HepG2 (cell line): Measurements from ENCODE around the gene SIGLEC9. TPM values are rescaled to one million over a fixed set of nuclear protein-coding genes. Genes with fewer than 3 reads are reported as not detected.

Experiments used
- ATAC-seq: fragments of 200-7000 bp; cut with Tn5 transposase; 3 replicates; pipeline ENCODE4 v1.9.1; 2020; ENCODE audit warnings: mild to moderate bottlenecking, moderate library complexity
- BruUV-seq: library from RNA; stranded (reverse); fragments of 400-500 nt; replicated peaks from 2 replicates; lab custom pipeline; 2021; lab: Mats Ljungman, UMichigan
- CTCF ChIA-PET: fragments of 300-600 bp; formaldehyde crosslinking; extraction: SDS; loops from one replicate; lab custom pipeline; 2021; ENCODE audit warnings: low total read pairs, inconsistent platforms, low intra/inter-chr PET ratio; lab: Yijun Ruan, JAX
- POLR2A ChIA-PET: fragments of 350-600 bp; sonication (Branson Sonifier 250); formaldehyde crosslinking; loops from one replicate; lab custom pipeline; 2020; ENCODE audit warnings: antibody characterized with exemption, inconsistent platforms; lab: Yijun Ruan, JAX
- DNase-seq: peaks from one replicate; pipeline ENCODE4 v3.0.0-alpha.2; 2015; ENCODE audit warnings: low spot score
- FAIRE-seq: peaks from 3 replicates; lab custom pipeline; 2011; peaks lifted over from hg19 to GRCh38; lab: Jason Lieb, UNC
- H2AFZ ChIP-seq: one replicate; pipeline ENCODE4 v1.6.1; 2011; ENCODE audit warnings: low read length, inconsistent platforms
- H3K27ac ChIP-seq: fragments of 300-600 bp; 3 replicates; pipeline ENCODE4 v1.8.0; 2011; ENCODE audit warnings: mixed run types, mild to moderate bottlenecking, mixed read lengths, low read length, inconsistent platforms; ENCODE audit not compliant: insufficient read depth; ENCODE audit errors: extremely low read length
- H3K27me3 ChIP-seq, 2 experiments: fragments of 200-600 bp in 1 of 2; 2 replicates in 1 of 2; 3 replicates in 1 of 2; pipeline versions ENCODE4 v1.6.0 to v1.8.0; 2011; ENCODE audit warnings: low read length in 2 of 2, mild to moderate bottlenecking in 2 of 2, moderate library complexity in 2 of 2, inconsistent platforms in 1 of 2; ENCODE audit not compliant: insufficient read depth in 2 of 2, control insufficient read depth in 1 of 2
- H3K36me3 ChIP-seq, 2 experiments: fragments of 200-600 bp in 1 of 2; replicated peaks in 1 of 2; 2 replicates in 1 of 2; 3 replicates in 1 of 2; pipeline versions ENCODE4 v1.5.1 to v1.8.0; 2011; ENCODE audit warnings: low read length in 2 of 2, inconsistent platforms in 1 of 2; ENCODE audit not compliant: insufficient read depth in 2 of 2, control insufficient read depth in 1 of 2
- H3K4me1 ChIP-seq: 2 replicates; pipeline ENCODE4 v1.5.1; 2012; ENCODE audit warnings: low read length, inconsistent platforms; ENCODE audit not compliant: insufficient read depth
- H3K4me2 ChIP-seq: 2 replicates; pipeline ENCODE4 v1.6.0; 2011; ENCODE audit warnings: low read depth, low read length, inconsistent platforms
- H3K4me3 ChIP-seq, 3 experiments: fragments of 200-600 bp in 1 of 3; sonication (generic), shearing (Covaris generic) in 1 of 3; replicated peaks in 1 of 3; 2 replicates each; pipeline ENCODE4 v1.5.1; 2011 to 2016; ENCODE audit warnings: low read length in 3 of 3, inconsistent platforms in 2 of 3, low read depth in 2 of 3, mild to moderate bottlenecking in 2 of 3, control low read depth in 1 of 3, mixed read lengths in 1 of 3; ENCODE audit not compliant: insufficient read depth in 1 of 3
- H3K79me2 ChIP-seq: one replicate; pipeline ENCODE4 v1.6.1; 2011; ENCODE audit warnings: low read length, inconsistent platforms; ENCODE audit not compliant: insufficient read depth
- H3K9ac ChIP-seq: 2 replicates; pipeline ENCODE4 v1.6.0; 2011; ENCODE audit warnings: mild to moderate bottlenecking, low read depth, low read length, inconsistent platforms; ENCODE audit not compliant: insufficient read depth
- H3K9me3 ChIP-seq: 2 replicates; pipeline ENCODE4 v1.5.1; 2012; ENCODE audit warnings: mild to moderate bottlenecking, low read length
- H4K20me1 ChIP-seq: 2 replicates; pipeline ENCODE4 v1.6.0; 2011; ENCODE audit warnings: inconsistent platforms, mild to moderate bottlenecking, low read length, moderate library complexity; ENCODE audit not compliant: insufficient read depth
- GMEB1 ChIP-seq: sonication (generic); formaldehyde crosslinking; IDR thresholded peaks from 2 replicates; pipeline ENCODE4 v1.5.1; 2020; ENCODE audit warnings: missing genetic modification reagents, mild to moderate bottlenecking, borderline replicate concordance
- HIVEP1 ChIP-seq: sonication (generic); formaldehyde crosslinking; IDR thresholded peaks from 2 replicates; pipeline ENCODE4 v1.4.0; 2020; ENCODE audit warnings: mild to moderate bottlenecking, missing genetic modification reagents
- MAFG ChIP-seq: sonication (generic); formaldehyde crosslinking; IDR thresholded peaks from 2 replicates; pipeline ENCODE4 v1.5.1; 2020; ENCODE audit warnings: mild to moderate bottlenecking, missing genetic modification reagents
- NFKB2 ChIP-seq: sonication (generic); formaldehyde crosslinking; IDR thresholded peaks from 2 replicates; pipeline ENCODE4 v1.4.0; 2020; ENCODE audit warnings: missing genetic modification reagents, borderline replicate concordance
- PITX1 ChIP-seq: sonication (generic); formaldehyde crosslinking; IDR thresholded peaks from 2 replicates; pipeline ENCODE4 v1.5.1; 2020; ENCODE audit warnings: mild to moderate bottlenecking, missing genetic modification reagents
- TEAD3 ChIP-seq: optimal IDR thresholded peaks from 2 replicates; pipeline ENCODE3; 2016; ENCODE audit warnings: borderline replicate concordance
- TFE3 ChIP-seq: IDR thresholded peaks from 2 replicates; pipeline ENCODE4 v1.6.1; 2016
- ZNF646 ChIP-seq: sonication (generic); formaldehyde crosslinking; IDR thresholded peaks from 2 replicates; pipeline ENCODE4 v1.9.0; 2021; ENCODE audit warnings: mild to moderate bottlenecking, missing genetic modification reagents
- ZNF770 ChIP-seq: sonication (generic); formaldehyde crosslinking; IDR thresholded peaks from 2 replicates; pipeline ENCODE4 v1.5.0; 2020; ENCODE audit warnings: mild to moderate bottlenecking, missing genetic modification reagents
- WGBS: methylation state at CpG from one replicate; pipeline ENCODE4 v1.1.6; 2017; ENCODE audit warnings: low lambda C conversion rate; 5-methylcytosine and 5-hydroxymethylcytosine counted together
- in situ Hi-C: cut with HindIII; loops from 2 replicates; pipeline ENCODE4 v1.10.0; 2017; ENCODE audit warnings: low pct_unique_long_range_greater_than_20kb; ENCODE audit not compliant: extremely low pct_ligation_motif_present
- intact Hi-C: fragments of 100-400 bp; cut with micrococcal nuclease; formaldehyde crosslinking; loops from one replicate; pipeline ENCODE4 v1.10.0; 2022; ENCODE audit not compliant: unreplicated experiment
- polyA plus RNA-seq, 8 experiments: library from polyadenylated mRNA; depleted of rRNA in 3 of 8; stranded (reverse) in 7 of 8; unstranded in 1 of 8; fragments of >200 nt; fragmentation: Illumina TruSeq in 4 of 8; extraction: Trizol in 4 of 8; gene quantifications; 2 replicates each; pipeline versions ENCODE4 v1.2.1 to v1.2.3, GENCODE V29; 2011 to 2016; ENCODE audit warnings: low read depth in 4 of 8, missing spikeins in 1 of 8, mixed read lengths in 1 of 8; ENCODE audit not compliant: insufficient read depth in 1 of 8
- total RNA-seq, 5 experiments: library from RNA; depleted of rRNA; stranded (reverse); fragments of >200 nt; fragmentation: Illumina TruSeq; extraction: Trizol; gene quantifications; 2 replicates each; pipeline ENCODE4 v1.2.3, GENCODE V29; 2016; ENCODE audit warnings: low read depth in 1 of 5
- TF ChIP-seq, protein P1 (sequence below): sonication (generic); formaldehyde crosslinking; IDR thresholded peaks from 2 replicates; pipeline ENCODE4 v1.8.1; 2022; ENCODE audit warnings: mild to moderate bottlenecking, missing genetic modification reagents

SIGLEC9 gene
- total and polyA plus RNA-seq, 2 of the 13 experiments (the other 11 are each of a cell fraction or from before 2014, with no cell fraction given), result not detected

- H3K4me2 ChIP-seq, result no peak overlapping the region
- no peaks in the 10 kb centered on the region for H3K36me3 ChIP-seq
- ATAC-seq (no peak), DNase-seq (no peak), FAIRE-seq (no peak)
- intact Hi-C loops, result no loop called here
- 19% methylated on average over 9 of the region's 18 CpGs for WGBS
- ChIA-PET POLR2A (no interaction called here), CTCF (no interaction called here)
- peaks cover 3 to 30% of the 10 kb centered on the region in 2 experiments; a peak in 4 of 5 replicates for H3K27me3 ChIP-seq
- no peaks in the 10 kb centered on the region for H3K4me1 ChIP-seq
- in situ Hi-C loops, result loop anchor here (25.0 kb wide), 1 partner anchor 149 kb away; no protein-coding TSS in a partner anchor
- no peaks in the 10 kb centered on the region for H3K79me2 ChIP-seq
- no peaks in the 10 kb centered on the region for H3K9me3 ChIP-seq
- H3K27ac ChIP-seq, result no peak overlapping the region
- H4K20me1 ChIP-seq, result no peaks in the 10 kb centered on the region
- no TSS peak for BruUV-seq
- no peak overlapping the region for H3K9ac ChIP-seq
- no peak overlapping the region for H3K4me3 ChIP-seq
- no peak overlapping the region for H2AFZ ChIP-seq
- TF ChIP-seq NFKB2 (no peak), HIVEP1 (CRISPR knock-in tag) (no peak), TEAD3 (CRISPR knock-in tag) (no peak), ZNF646 (CRISPR knock-in tag) (no peak), GMEB1 (CRISPR knock-in tag) (no peak), ZNF770 (no peak), MAFG (CRISPR knock-in tag) (no peak), TFE3 (no peak), PITX1 (CRISPR knock-in tag) (no peak)
- TF ChIP-seq, protein P1, sequence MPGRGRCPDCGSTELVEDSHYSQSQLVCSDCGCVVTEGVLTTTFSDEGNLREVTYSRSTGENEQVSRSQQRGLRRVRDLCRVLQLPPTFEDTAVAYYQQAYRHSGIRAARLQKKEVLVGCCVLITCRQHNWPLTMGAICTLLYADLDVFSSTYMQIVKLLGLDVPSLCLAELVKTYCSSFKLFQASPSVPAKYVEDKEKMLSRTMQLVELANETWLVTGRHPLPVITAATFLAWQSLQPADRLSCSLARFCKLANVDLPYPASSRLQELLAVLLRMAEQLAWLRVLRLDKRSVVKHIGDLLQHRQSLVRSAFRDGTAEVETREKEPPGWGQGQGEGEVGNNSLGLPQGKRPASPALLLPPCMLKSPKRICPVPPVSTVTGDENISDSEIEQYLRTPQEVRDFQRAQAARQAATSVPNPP (CRISPR knock-in tag), result no peak
Observed at GRCh38 chr19:51086153-51086850, 38.4 kb upstream of the SIGLEC9 start.
